ENCODE data around the gene TUBB1.

TUBB1 gene

DNA sequence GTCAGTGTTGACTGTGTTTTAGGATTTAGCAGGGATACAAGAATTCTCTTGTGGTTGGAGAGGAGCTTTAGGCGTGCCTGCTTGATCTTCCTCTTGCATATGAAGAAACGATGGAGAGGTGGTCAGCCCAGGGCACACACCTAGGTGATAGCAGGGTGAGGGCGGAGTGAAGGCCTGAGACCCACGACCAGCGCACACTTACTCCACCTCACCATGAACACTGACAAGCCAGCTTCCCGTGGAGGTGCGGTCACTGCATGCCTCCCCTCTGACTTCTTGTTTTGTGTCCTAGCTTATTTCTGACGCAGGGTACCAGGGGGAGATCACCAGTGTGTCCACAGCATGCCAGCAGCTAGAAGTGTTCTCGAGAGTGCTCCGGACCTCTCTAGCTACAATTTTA is 30.0 kb upstream of the TUBB1 start:
- Histone ChIP-seq H3K27ac (replicated peaks) (no peak overlapping the region), H3K4me3 (replicated peaks; ENCODE audit: insufficient read depth, low read length) (no peak overlapping the region), H3K27me3 (ENCODE audit: insufficient read depth, poor library complexity, severe bottlenecking) (no peaks in the 10 kb centered on the region)
- DNase-seq (ENCODE audit: low read depth in 1 of 2, low spot score in 1 of 2): no peak
- no peak for TF ChIP-seq GABPA (IDR thresholded peaks at IDR 0.05; ENCODE audit: low read depth)
- TF ChIP-seq SPI1 (IDR thresholded peaks at IDR 0.05; ENCODE audit: borderline replicate concordance, low read depth): no peak
- no peak for TF ChIP-seq POLR2AphosphoS5 (IDR thresholded peaks at IDR 0.05; ENCODE audit: low read depth)
- TF ChIP-seq REST (IDR thresholded peaks at IDR 0.05; ENCODE audit: insufficient replicate concordance, low read depth): no peak
- TF ChIP-seq CTCF (IDR thresholded peaks at IDR 0.05; ENCODE audit: insufficient read depth, low read length): no peak

- DNase-seq (ENCODE audit: low read depth in 1 of 2, low spot score in 1 of 2): no peak
- no peak overlapping the region for H3K27ac ChIP-seq (replicated peaks)
- no peaks in the 10 kb centered on the region for H3K27me3 ChIP-seq (ENCODE audit: insufficient read depth, poor library complexity, severe bottlenecking)
- TF ChIP-seq CTCF (IDR thresholded peaks at IDR 0.05; ENCODE audit: insufficient read depth, low read length) (no peak), SPI1 (IDR thresholded peaks at IDR 0.05; ENCODE audit: borderline replicate concordance, low read depth) (no peak), GABPA (IDR thresholded peaks at IDR 0.05; ENCODE audit: low read depth) (no peak), POLR2AphosphoS5 (IDR thresholded peaks at IDR 0.05; ENCODE audit: low read depth) (no peak), REST (IDR thresholded peaks at IDR 0.05; ENCODE audit: insufficient replicate concordance, low read depth) (no peak)
- no peak overlapping the region for H3K4me3 ChIP-seq (replicated peaks; ENCODE audit: insufficient read depth, low read length)
These were observed 28.4 kb upstream of the TUBB1 start for GRCh38 chr20:58990651-58991445.

DNA sequence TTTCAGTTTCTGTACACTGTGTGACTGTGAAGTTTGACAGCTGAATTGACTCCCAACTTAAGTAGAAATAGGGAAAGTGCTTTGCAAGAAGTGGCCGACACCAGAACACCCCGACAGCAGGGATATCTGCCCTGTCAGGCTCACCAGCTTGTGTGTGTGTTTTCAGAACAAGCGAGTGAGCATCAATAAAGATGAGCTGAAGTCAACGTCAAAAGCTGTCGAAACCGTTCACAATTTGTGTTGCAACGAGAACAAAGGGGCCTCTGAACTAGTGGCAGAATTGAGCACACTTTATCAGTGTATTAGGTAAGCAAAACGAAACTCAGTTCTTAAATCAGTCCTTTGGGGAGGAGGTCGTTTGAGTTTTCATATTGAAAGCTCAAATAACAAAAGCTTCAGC is 27.5 kb upstream of the TUBB1 start:
- no peak for TF ChIP-seq POLR2AphosphoS5 (IDR thresholded peaks at IDR 0.05; ENCODE audit: low read depth)
- no peak for TF ChIP-seq SPI1 (IDR thresholded peaks at IDR 0.05; ENCODE audit: borderline replicate concordance, low read depth)
- TF ChIP-seq REST (IDR thresholded peaks at IDR 0.05; ENCODE audit: insufficient replicate concordance, low read depth): no peak
- no peak for TF ChIP-seq GABPA (IDR thresholded peaks at IDR 0.05; ENCODE audit: low read depth)
- no peak for TF ChIP-seq CTCF (IDR thresholded peaks at IDR 0.05; ENCODE audit: insufficient read depth, low read length)
- H3K4me3 ChIP-seq (replicated peaks; ENCODE audit: insufficient read depth, low read length): no peak overlapping the region
- H3K27me3 ChIP-seq (ENCODE audit: insufficient read depth, poor library complexity, severe bottlenecking): no peaks in the 10 kb centered on the region
- DNase-seq (ENCODE audit: low read depth in 1 of 2, low spot score in 1 of 2): no peak
- H3K27ac ChIP-seq (replicated peaks): no peak overlapping the region

Data from HL-60 (cell line).